OCI-LY3 (cell line): ENCODE measurements around the gene SETD9.

Experiments used
- H2AFZ ChIP-seq: fragments of 200-600, 300-600 bp; shearing (Covaris generic); 2 replicates; pipeline ENCODE4 v1.6.0; 2014; ENCODE audit warnings: antibody characterized with exemption, low read depth, low read length
- H3K27ac ChIP-seq: fragments of 200-600, 300-600 bp; sonication (generic); 2 replicates; pipeline ENCODE4 v1.5.1; 2014; ENCODE audit warnings: mild to moderate bottlenecking, low read length, moderate library complexity, mixed read lengths
- H3K27me3 ChIP-seq: fragments of 200-600, 300-600 bp; sonication (generic); 2 replicates; pipeline ENCODE4 v1.6.1; 2014; ENCODE audit warnings: low read depth, low read length, mixed read lengths
- H3K36me3 ChIP-seq: fragments of 200-600, 300-600 bp; sonication (generic); replicated peaks from 2 replicates; pipeline ENCODE3; 2014; ENCODE audit warnings: low read depth, low read length, mixed read lengths
- H3K4me1 ChIP-seq: fragments of 300-600, 200-600 bp; sonication (generic); 2 replicates; pipeline ENCODE4 v1.6.1; 2014; ENCODE audit warnings: low read length, mixed read lengths
- H3K4me2 ChIP-seq: fragments of 200-600, 300-600 bp; sonication (generic); 2 replicates; pipeline ENCODE4 v1.6.1; 2014; ENCODE audit warnings: low read length, mixed read lengths
- H3K4me3 ChIP-seq: fragments of 300-600, 200-600 bp; sonication (generic); 2 replicates; pipeline ENCODE4 v1.5.1; 2014; ENCODE audit warnings: antibody characterized with exemption, mild to moderate bottlenecking, low read length, moderate library complexity
- H3K79me2 ChIP-seq: fragments of 300-600, 200-600 bp; shearing (Covaris generic); 2 replicates; pipeline ENCODE4 v1.6.1; 2014; ENCODE audit warnings: mild to moderate bottlenecking, low read length, mixed read lengths
- H3K9ac ChIP-seq: fragments of 300-600, 200-600 bp; shearing (Covaris generic); 2 replicates; pipeline ENCODE4 v1.6.0; 2014; ENCODE audit warnings: mild to moderate bottlenecking, low read length, moderate library complexity
- H3K9me3 ChIP-seq: fragments of 200-600, 300-600 bp; shearing (Covaris generic); 2 replicates; pipeline ENCODE4 v1.6.1; 2014; ENCODE audit warnings: low read length, mixed read lengths; ENCODE audit not compliant: insufficient read depth
- H4K20me1 ChIP-seq: fragments of 200-600, 300-600 bp; sonication (generic); 2 replicates; pipeline ENCODE4 v1.6.1; 2016; ENCODE audit warnings: low read length, mixed read lengths; ENCODE audit not compliant: insufficient read depth
- EZH2phosphoT487 ChIP-seq: fragments of 200-600 bp; shearing (Covaris generic); IDR thresholded peaks from 2 replicates; pipeline ENCODE4 v1.6.1; 2018; ENCODE audit warnings: antibody characterized with exemption, mixed run types, low read depth
- TF ChIP-seq, protein P1 (sequence below): fragments of 200-600, 300-600 bp; sonication (generic); IDR thresholded peaks from 2 replicates; pipeline ENCODE4 v1.5.1; 2014; ENCODE audit warnings: antibody characterized with exemption, low read length, low read depth

SETD9 gene

DNA sequence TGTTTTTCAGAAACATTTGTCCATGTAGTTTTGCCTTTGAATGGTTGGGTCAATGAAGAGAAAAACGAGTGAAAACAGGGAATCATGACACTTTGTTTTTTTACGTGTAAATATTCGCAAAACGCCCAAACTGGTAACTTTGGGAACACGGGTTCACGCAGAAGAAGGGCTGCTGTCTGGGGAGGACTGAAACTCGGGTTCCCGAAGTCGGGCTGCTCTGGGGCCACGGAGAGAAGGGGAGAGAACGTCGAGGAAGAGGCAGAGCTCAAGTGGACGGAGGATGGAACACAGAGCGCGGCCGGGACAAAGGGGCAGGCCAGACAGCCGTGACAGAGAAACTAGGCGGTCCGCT is 478 bp upstream of the SETD9 start:
- H3K9ac ChIP-seq, result peak overlapping the region; percentile 81
- H2AFZ ChIP-seq, result peak overlapping the region; percentile 91
- TF ChIP-seq, protein P1, sequence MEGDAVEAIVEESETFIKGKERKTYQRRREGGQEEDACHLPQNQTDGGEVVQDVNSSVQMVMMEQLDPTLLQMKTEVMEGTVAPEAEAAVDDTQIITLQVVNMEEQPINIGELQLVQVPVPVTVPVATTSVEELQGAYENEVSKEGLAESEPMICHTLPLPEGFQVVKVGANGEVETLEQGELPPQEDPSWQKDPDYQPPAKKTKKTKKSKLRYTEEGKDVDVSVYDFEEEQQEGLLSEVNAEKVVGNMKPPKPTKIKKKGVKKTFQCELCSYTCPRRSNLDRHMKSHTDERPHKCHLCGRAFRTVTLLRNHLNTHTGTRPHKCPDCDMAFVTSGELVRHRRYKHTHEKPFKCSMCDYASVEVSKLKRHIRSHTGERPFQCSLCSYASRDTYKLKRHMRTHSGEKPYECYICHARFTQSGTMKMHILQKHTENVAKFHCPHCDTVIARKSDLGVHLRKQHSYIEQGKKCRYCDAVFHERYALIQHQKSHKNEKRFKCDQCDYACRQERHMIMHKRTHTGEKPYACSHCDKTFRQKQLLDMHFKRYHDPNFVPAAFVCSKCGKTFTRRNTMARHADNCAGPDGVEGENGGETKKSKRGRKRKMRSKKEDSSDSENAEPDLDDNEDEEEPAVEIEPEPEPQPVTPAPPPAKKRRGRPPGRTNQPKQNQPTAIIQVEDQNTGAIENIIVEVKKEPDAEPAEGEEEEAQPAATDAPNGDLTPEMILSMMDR, result no peak
- no peak for TF ChIP-seq EZH2phosphoT487

DNA sequence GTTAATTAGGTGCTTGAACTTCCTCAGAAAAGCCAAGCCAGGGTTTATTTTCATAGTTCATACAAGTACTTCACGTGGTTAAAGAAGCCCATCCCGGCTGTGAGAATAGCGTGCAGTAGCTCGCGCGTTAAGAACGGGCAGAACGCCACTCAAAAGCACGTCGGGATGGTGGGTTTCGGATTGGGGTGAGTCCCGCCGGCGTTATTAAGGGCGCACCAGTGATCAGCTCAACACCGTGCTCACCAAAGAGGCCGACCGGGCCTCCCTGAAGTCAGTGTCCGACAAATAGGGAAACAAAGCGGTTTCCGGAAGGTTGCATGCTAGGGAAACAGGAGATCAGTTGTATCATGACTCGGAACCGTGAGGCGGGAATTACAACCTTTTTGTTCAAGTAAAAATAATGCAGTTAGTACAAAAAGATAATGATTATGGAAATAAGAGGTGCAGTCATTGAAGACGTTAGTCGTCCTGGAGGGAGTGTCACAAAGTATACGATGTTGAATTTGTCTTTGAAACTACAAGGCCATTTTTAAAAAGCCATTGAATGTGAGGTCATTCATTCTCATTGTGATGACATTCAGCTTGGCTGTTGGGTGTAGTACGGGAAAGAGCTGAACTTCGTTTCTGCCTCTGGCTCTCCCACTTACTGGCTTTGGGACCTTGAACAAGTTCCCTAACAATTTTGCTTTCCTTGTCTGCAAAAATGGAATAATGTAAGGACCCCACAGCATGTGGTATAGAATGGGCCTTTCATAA is 992 bp downstream of the SETD9 start:
- H3K36me3 ChIP-seq, result no peaks in the 10 kb centered on the region
- no peaks in the 10 kb centered on the region for H3K27me3 ChIP-seq
- TF ChIP-seq, protein P1, result no peak
- TF ChIP-seq EZH2phosphoT487, result no peak
- peak overlapping the region; percentile 64 for H3K4me2 ChIP-seq
- no peaks in the 10 kb centered on the region for H3K9me3 ChIP-seq
- peak overlapping the region; percentile 80 for H3K4me3 ChIP-seq
- peak overlapping the region; percentile 90; the same call in 1 of the 2 replicates for H2AFZ ChIP-seq
- H3K9ac ChIP-seq, result peak overlapping the region; percentile 84
- peaks cover 13% of the 10 kb centered on the region for H3K4me1 ChIP-seq
- no peaks in the 10 kb centered on the region for H3K79me2 ChIP-seq
- no peaks in the 10 kb centered on the region for H4K20me1 ChIP-seq
- H3K27ac ChIP-seq, result peak overlapping the region; percentile 61

More for the DNA sequence above, 478 bp upstream of the SETD9 start:
- no peaks in the 10 kb centered on the region for H3K79me2 ChIP-seq
- no peaks in the 10 kb centered on the region for H3K36me3 ChIP-seq
- no peaks in the 10 kb centered on the region for H3K9me3 ChIP-seq
- peak overlapping the region; percentile 48 for H3K27ac ChIP-seq
- H3K4me2 ChIP-seq, result peak overlapping the region; percentile 93
- peak overlapping the region; percentile 88 for H3K4me3 ChIP-seq
- no peaks in the 10 kb centered on the region for H3K27me3 ChIP-seq
- no peaks in the 10 kb centered on the region for H4K20me1 ChIP-seq
- peaks cover 13% of the 10 kb centered on the region for H3K4me1 ChIP-seq

DNA sequence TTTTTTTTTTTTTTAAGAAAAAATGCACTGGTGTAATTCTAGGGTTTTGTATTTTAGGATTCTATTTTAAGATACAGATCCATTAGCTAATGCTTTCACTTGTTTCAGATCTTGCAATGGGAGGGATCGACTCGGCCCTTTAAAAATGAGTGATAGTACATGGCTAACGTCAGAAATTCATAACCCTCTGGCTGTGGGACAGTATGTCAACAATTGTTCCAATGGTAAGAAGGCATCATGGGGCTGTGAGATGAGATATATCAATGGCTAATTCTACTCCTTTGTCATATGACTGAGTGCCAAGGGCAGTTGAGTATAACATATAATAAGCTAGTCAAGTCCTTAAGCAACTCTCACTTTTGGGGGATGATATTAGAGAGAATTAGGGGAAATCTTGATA is 4.4 kb downstream of the SETD9 start:
- no peaks in the 10 kb centered on the region for H4K20me1 ChIP-seq
- H2AFZ ChIP-seq, result no peak overlapping the region
- no peaks in the 10 kb centered on the region for H3K36me3 ChIP-seq
- no peaks in the 10 kb centered on the region for H3K9me3 ChIP-seq
- H3K4me3 ChIP-seq, result no peak overlapping the region
- no peak overlapping the region for H3K4me2 ChIP-seq
- H3K9ac ChIP-seq, result no peak overlapping the region
- H3K79me2 ChIP-seq, result no peaks in the 10 kb centered on the region
- H3K27ac ChIP-seq, result no peak overlapping the region
- no peaks in the 10 kb centered on the region for H3K27me3 ChIP-seq
- H3K4me1 ChIP-seq, result peaks cover 8% of the 10 kb centered on the region
- TF ChIP-seq, protein P1, result no peak
- TF ChIP-seq EZH2phosphoT487, result no peak

DNA sequence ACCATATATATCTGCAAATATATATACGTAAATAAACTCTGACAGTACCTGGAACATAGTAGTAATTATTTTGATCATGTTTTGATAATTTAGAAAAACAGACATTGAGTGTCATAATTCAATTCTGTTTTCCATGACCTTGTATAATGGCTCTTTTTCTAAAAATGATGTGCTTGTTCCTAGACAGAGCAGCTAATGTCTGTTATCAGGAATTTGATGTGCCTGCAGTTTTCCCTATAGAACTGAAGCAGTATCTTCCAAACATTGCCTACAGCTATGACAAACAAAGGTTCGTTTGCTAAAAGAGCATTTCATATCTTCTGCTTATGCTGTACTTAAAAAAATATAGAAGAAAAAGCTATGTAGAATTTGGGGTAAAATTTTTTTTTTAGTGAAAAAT is 5.3 kb downstream of the SETD9 start:
- Histone ChIP-seq H3K4me3 (no peak overlapping the region), H2AFZ (no peak overlapping the region), H3K27ac (no peak overlapping the region), H3K9ac (no peak overlapping the region), H4K20me1 (no peaks in the 10 kb centered on the region), H3K36me3 (no peaks in the 10 kb centered on the region), H3K79me2 (no peaks in the 10 kb centered on the region), H3K9me3 (no peaks in the 10 kb centered on the region), H3K27me3 (no peaks in the 10 kb centered on the region), H3K4me2 (no peak overlapping the region), H3K4me1 (peaks cover 7% of the 10 kb centered on the region)
- no peak for TF ChIP-seq EZH2phosphoT487
- TF ChIP-seq, protein P1, result no peak
